SK-N-DZ (cell line): ENCODE results near the gene ADGRD1.
"Not testable (repeated sequence)": the region's sequence is repeated elsewhere in the genome, so short reads cannot be mapped to it uniquely, and the experiment has no call there.

Experiments used
- DNase-seq: peaks from one replicate; pipeline ENCODE4 v3.0.0-alpha.2; 2015; ENCODE audit warnings: low spot score

The ADGRD1 gene

DNA sequence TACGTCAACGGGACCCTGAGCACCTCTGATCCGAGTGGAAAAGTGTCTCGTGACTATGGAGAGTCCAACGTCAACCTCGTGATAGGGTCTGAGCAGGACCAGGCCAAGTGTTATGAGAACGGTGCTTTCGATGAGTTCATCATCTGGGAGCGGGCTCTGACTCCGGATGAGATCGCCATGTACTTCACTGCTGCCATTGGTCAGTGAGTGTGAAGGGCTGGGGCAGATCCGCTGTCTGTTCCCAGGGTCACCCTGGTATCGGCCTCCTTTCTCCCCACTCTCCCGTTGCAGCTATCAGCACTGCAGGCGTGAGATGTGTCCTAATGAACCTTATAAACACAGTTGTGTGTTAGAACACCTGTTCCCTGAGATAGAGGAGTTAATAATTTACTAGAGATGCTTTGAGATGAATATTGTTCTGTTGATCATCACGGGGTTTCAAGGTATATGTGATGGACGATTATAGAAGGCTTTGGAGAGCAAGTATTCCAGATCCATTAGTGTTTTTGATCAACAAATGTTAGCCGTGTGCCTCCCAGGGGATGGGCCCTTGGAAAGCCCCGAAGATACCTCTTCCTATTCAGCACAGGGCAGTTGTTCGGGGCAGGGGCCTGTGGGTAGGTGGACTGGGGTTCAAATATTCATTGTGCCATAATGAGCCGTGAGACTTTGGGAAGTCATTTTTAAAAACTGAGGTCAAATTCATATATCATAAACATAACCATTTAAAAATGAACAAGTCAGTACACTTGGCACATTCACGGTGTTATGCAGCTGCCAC lies 33.6 kb downstream of the ADGRD1 start:
- DNase-seq: no peak

DNA sequence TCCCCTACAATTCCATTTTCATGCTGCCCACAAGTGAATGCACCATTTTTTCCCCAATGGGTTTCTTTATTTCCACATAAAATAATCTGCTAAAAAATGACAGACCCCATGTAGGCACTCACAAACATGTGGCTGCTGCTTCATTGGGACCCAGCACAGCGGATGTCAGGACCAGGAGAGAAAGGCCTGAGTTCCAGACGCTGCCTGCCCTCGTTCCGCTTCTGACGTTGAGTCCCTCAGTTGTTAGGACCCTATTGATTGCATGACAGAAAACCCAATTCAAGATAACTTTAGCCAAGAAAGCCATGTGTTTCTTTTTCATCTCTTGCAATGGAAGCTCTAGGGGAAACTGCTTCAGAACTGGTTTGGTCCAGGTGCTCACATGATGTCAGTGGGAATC lies 34.6 kb downstream of the ADGRD1 start:
- no peak for DNase-seq

DNA sequence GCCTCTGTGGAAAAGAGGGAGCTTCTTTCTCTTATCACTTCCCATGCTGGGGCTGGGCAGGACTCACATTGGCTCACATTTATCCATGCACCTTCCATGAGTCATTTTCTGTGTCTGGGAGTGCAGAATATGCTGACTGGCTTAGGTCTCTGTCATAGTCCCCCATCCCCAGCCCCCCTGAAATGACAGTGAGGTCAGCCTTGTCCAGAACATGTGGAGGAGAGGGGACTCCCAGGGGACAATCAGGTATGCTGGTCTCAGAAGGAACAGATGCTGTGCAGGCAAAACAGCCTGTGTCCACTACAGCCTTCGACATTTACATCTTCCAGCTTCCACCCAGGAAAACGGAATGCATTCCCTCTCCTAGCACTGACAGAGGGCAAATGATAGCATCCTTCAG lies 35.0 kb downstream of the ADGRD1 start:
- peak; percentile 73 for DNase-seq

DNA sequence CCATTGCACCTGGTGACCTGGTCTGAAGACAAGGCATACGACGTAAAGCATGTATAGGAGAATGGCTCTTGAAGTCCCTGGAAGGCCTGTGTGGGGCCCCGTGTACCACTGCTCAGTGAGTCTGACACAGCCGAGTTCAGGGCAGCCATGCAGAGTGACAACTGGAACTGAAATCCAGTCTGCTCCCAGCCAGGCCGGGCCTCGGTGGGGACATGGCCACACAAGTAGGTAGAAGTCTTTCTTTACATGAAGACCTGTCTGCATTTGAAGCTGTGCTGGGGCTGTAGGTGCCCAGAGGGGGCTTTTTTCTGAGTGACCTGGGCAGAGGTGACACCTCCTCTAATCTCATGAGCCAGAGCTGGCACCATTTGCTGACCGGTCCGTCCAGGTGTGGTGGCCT lies 35.7 kb downstream of the ADGRD1 start:
- DNase-seq: no peak

DNA sequence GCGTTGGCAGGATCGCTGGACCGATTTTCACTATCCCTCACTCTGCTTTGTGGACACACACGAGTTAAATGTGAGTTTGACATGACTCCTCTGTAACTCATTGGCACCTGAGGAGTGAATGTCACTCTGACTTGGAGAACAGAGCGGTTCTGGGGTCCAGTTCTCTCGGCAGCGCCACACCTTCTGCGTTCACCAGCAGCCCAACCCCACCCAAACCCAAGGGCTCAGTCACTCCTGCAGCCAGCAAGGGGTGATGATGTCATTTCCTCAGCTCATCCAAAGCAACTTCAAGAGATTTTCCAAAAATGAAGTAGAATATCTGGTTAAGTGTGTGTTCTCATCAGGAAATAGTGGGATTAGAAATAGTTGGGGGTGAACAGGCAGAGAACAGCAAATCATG lies 36.3 kb downstream of the ADGRD1 start:
- DNase-seq: no peak

DNA sequence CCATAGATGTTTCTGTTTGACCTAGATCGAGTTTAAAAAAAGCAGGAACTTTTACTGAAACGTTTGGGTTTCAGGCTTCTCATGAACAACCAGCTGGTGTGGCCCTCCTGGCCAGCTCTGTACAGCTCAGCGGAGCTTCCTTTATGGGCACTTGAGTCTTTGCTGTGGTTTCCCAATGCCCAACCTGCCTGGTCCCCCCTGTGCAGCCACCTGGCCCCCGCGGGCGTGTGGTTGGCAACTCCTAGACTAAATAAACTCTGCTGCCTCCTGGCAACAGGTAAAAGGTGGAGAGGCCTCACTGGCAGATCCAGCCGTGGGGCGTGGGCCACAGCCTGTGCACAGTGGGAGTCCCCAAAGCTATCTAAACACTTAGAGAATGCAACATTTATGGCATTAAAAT lies 38.7 kb downstream of the ADGRD1 start:
- DNase-seq: no peak

DNA sequence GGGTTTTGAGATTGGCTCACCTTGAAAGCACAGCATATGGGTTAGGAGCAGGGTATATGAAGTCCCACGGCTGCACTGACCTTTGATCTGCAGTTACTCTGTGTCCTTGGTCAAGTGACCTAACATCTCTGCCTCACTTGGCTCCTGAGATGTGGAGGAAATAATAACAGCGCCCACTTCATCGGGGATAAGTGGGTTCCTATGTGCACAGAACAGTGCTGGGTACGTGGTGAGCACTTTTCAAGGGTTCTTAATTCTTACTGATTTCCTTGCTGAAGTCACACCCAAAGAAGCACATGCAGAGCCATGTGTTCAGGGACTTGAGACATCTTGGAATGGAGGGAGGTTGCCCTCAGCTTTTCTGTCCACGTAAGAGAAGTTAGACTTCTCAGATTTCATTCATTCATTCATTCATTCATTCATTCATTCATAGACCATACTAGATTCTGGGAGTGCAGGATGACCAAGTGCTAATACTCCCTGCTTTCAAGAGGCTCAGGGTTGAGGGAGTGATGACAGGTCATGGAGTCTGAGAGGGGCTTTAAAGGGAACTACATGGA lies 39.4 kb downstream of the ADGRD1 start:
- no peak for DNase-seq

DNA sequence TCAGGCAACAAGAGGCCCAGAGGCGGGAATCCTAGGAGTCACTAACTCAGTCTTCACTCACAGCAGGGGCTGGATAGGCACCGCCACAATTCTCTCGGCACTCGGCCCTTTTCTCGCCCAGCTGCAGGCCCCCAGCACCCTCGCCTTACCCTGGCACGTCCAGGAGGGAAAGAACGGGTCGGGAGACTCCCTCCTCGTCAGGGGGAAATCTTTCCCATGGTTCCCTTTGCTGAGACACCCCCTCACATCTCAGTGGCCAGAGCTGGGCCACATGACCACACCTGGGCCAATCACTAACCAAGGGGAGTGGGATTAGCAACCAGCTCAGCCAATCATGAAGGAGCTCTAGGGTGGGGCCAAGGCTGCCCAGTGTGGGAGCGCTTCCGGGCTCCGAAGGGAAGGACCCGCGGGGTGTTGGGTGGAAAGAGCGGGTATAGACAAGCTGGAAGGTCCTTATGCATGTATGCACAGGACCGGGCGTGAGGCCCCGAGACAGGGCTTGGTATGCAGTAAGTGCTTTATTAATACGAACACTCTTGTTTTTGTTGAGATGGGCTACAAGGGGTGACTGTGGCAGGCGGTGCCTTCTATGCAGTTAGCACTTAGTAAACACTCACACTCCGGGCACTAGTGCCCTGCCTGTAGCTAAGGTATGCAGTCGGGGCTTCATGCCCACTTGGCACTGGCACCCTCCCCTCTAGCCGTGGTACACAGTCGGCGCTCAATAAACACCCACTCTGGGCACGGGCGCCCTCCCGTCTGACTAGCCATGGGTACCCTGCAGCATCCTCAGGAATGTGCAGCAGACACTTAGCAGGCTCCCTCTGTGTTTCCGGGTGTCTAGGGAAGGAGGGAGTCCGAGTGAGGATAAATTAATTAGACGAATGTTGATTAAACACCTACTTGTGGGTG lies 40.3 kb downstream of the ADGRD1 start:
- DNase-seq: no peak

DNA sequence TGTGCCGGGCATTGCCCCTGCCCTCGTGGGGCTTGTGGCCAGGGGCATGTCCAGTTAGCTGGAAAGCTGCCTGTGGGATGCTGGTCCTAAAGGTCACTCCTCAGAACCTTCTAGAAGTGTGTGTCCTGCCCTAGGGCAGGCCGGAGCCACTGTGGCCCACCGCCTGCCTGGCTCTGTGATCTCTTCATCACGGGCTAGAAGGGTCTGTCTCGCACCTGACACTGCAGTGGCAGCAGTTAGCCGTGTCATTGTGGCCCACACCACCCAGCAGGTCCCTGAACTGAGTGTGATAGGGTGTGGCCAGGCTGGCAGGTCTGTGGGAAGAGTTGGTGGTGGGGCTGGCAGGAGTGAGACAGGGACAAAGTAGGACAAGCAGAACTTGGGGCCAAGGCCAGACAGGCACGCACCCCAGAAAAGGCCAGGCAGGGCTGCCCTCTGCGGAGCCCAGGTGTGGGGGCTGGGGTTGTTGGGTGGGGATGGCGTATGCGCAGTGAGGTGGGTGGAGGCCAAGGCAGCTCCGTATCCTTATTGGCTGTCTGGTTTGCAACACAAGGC lies 41.2 kb downstream of the ADGRD1 start:
- DNase-seq: no peak

DNA sequence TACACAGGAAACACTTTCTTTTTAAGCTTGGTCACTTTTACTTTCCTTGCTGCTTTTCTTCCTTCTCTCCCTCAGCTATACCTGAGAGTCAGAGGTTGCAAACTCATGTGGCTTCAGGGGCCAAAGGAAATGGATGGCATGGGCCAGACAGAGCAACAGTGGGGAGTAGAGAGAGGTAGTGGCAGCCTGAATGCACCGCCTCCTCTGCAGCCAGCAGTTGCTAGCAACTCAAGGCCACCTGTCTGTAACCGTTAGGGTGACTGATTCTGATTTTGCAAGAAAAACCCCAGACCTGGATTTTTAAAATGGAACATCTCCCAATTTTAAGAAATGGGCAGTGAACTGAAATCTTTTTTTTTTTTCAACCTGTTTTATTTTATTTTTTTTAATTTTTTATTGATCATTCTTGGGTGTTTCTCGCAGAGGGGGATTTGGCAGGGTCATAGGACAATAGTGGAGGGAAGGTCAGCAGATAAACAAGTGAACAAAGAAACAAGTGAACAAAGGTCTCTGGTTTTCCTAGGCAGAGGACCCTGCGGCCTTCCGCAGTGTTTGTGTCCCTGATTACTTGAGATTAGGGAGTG lies 41.8 kb downstream of the ADGRD1 start:
- not testable (repeated sequence) for DNase-seq

DNA sequence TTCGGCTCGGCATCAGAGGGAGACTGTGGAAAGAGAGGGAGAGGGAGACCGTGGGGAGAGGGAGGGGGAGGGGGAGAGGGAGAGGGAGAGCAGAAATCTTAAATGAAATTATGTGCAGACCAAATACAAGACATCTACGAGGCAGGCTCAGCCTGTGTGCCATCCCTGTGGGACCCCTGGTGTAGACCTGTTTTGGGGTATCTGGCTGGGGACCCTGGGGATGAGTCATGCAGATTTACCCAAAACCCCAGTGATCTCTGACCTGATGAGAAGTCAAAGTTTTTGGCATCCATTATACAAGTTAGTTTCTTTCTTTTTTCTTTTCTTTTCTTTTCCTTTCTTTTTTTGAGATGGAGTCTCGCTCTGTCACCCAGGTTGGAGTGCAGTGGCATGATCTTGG lies 44.4 kb downstream of the ADGRD1 start:
- DNase-seq: no peak

DNA sequence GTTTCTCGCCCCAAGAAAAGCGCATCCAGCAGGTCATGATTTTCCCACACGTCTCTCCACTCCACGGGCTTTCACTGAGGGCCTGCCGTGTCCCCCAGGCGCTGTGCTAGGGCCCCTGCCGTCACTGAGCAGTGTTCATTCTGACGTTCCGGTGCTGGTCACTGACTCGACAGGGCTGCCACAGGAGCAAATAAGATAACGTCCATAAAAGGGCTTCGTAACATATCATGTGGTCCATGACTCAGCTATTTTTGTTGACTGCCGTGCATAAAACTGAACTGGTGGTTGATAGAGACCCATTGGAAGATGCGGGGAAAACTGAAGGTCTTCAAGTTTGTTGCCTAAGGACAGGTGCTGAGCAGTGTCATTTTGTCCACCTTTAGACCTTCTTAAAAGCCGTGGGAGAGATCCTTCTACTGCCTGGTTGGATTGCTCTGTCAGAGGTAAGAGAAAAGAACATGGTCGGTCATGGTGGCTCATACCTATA lies 46.3 kb downstream of the ADGRD1 start:
- no peak for DNase-seq

DNA sequence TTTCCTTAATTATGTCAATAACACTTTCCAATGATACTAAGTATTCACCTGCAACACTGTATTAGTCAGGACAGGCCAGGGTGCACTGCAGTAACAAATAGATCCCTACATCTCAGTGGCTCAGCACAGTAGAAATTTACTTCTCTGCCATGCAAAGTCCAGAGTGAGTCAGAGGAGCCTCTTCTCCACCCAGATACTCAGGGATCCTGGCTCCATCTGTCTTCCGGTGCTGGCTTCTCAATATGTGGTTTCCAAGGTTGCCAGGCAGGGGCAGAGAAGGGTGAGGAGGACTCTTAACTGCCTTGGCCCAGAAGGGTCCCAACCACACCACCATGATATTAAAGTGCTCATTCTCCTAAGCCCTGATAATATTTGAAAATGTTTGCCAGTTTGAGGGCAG lies 47.8 kb downstream of the ADGRD1 start:
- no peak for DNase-seq

DNA sequence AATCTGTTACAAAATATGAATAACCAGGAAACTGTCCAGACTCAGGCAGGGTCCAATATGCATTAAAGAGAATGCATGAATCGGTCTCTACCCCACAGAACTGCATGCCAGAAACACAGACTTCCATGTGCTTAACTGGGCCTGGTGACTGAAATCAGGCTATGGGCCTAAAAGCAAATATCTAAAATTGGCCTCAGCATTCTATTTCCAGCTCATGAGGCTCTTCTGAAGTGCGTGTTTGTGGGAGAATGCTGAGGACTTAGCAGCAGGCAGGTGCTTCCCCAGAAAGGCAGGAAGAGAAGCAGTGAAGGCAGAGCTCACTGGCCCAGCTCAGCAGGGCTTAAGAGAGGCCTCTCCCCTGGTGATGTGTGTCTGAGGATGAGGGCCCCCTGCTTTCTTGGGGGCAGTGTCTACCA lies 48.5 kb downstream of the ADGRD1 start:
- DNase-seq: no peak

DNA sequence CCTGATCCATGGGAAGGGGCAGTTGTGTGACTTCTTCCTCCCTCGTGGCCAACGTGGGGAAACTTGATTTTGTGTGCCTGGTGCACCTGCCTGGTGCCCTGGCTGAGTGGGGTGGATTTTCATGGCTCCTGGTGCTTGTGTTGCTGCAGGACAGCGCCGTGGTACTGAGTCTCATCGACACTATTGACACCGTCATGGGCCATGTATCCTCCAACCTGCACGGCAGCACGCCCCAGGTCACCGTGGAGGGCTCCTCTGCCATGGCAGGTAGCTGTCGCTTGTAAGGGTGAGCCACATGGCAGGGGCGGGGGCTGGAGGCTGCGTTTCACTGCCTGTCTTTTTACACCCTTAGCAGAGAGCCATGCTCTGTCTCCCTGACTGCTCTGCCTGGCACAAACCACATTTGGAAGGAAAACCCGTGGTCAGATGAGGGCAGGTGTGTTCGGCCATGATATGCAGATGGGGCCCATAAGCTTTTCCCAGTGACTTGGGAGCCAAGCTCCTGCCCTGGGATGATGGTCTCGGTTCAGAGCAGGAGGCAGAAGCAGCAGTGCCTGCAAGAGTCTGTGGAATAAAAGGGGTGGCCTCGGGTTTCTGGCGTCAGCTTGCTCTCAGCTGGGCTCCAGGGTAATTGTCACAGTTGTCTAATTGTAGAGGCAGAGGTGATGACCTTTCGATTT lies 49.5 kb downstream of the ADGRD1 start:
- no peak for DNase-seq

DNA sequence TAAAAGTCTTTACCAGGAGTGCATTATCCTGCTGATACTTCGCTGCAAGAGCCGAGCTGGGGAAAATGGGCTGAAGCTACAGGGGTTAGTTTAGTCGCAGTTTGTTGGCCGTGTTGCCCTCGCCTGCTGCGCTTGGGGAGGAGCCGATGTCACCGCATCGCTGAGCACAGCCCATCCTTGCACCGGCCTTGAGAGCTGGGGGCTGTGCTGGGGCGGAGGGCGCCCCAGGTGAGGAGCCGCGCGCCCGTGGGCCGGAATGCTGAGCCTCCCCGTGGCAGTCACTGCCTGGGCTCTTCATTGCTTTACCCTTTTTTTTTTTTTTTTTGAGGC lies 50.0 kb downstream of the ADGRD1 start:
- no peak for DNase-seq

DNA sequence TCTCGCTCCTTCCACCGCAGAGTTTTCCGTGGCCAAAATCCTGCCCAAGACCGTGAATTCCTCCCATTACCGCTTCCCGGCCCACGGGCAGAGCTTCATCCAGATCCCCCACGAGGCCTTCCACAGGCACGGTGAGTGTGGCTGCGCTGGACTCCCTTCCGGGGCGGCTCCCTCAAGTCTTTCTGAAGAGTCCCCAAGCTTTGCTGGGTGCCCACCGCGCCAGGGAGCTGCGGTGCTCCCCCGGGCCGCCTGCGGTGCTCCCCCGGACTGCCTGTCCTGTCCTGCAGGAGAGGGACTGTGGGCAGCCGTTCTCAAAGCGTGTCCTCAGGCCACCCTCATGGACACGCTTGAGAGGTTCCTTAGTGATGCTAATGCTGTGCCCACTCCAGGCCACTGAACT lies 50.5 kb downstream of the ADGRD1 start:
- no peak for DNase-seq

DNA sequence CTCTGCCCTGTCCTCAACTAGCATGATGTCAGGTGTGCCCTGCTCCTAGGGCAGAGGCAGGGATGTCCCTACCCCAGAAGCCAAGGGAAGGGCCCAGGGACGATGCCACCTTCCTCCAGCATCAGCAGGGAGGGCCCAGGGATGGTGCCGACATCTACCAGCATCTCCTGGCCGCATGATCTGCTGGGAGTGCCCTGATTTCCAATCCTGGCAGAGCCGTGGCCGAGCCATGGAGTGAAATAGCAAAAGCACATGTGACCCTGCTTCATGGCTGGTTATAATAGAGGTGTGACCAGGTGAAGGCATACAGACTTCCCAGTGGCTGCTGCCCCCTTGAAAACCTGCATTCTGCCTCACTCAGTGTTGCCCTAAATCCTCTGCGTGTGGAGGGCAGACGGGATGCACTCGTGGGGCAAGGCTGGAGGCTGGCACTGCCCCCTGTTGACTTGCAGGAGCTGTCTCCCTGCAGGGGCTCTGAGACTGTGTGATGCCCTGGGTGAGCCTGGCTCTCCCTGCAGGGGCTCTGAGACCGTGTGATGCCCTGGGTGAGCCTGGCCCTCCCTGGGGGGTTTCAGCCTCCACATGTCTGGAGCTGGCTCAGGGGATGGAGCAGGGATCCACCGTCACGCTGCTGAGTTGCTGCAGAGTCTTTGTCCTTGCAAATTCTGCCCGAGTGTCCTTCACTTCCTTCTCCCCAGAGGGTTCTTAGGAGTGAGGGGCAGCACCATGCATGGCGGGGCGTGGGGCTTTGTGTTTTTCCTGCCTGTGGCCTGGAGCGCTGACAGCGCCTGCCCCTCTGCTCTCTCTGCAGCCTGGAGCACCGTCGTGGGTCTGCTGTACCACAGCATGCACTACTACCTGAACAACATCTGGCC lies 51.7 kb downstream of the ADGRD1 start:
- DNase-seq: no peak

DNA sequence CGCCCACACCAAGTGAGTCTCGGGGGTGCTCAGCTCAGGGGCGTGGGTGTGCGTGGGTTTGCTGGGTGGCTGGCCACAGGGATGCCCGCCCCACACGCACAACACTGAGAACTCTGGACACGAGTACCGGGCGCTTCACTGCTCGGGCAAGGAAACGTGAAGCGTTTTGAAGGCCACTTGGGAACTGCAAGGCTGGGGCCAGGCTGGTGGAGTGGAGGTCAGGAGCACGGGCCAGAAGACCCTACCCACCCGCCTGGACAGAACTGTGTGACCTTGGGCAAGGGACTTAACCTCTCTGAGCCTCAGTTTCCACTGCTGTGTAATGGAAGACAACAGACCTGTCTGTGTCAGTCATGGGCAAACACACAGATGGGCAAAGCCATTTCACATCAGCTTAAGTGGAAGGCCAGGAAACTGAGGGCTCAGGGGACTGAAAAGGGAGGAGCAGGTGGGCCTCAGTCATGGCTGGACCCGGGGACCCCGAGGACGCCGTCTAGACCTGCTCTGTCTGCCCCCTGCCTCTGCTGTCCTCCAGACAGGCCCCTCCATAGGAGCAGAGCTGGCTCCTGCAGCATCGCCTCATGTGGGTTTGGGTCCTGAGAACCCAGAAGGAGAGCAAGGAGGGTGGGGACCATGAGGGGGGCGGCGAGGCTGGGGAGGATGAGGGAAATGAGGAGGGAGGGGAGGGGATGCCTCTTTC lies 52.5 kb downstream of the ADGRD1 start:
- no peak for DNase-seq
